PC-3 (cell line): ENCODE results near the gene LIF. TPM values are rescaled to one million over a fixed set of nuclear protein-coding genes. Genes with fewer than 3 reads are reported as not detected.

Source experiments
- ATAC-seq: fragments of 200-7000 bp; cut with Tn5 transposase; 2 replicates; pipeline ENCODE4 v1.9.1; 2020; ENCODE audit warnings: mild to moderate bottlenecking, moderate library complexity
- BruUV-seq: library from RNA; stranded (reverse); fragments of 400-500 nt; replicated peaks from 2 replicates; lab custom pipeline; 2021; lab: Mats Ljungman, UMichigan
- CTCF ChIA-PET: fragments of 300-600 bp; sonication (Branson Sonifier 250); formaldehyde crosslinking; loops from one replicate; lab custom pipeline; 2022; ENCODE audit warnings: antibody characterized with exemption; lab: Charles Lee
- POLR2A ChIA-PET: fragments of 300-600 bp; sonication (Branson Sonifier 250); formaldehyde crosslinking; loops from one replicate; lab custom pipeline; 2022; ENCODE audit warnings: antibody characterized with exemption; ENCODE audit not compliant: unreplicated experiment; lab: Charles Lee
- DNase-seq: peaks from one replicate; pipeline ENCODE4 v3.0.0-alpha.2; 2015
- H2AFZ ChIP-seq: fragments of 300-600 bp; sonication (generic); 2 replicates; pipeline ENCODE4 v1.6.0; 2016; ENCODE audit warnings: antibody characterized with exemption, low read length
- H3F3A ChIP-seq: fragments of 300-600 bp; sonication (generic); one replicate; pipeline ENCODE4 v1.6.0; 2017; ENCODE audit warnings: antibody characterized with exemption, low read length, control low read depth, mild to moderate bottlenecking; ENCODE audit not compliant: unreplicated experiment
- H3K27ac ChIP-seq: fragments of 300-600 bp; sonication (generic); 2 replicates; pipeline ENCODE4 v1.5.1; 2016; ENCODE audit warnings: mild to moderate bottlenecking, low read length
- H3K27me3 ChIP-seq: fragments of 300-600 bp; sonication (generic); 2 replicates; pipeline ENCODE4 v1.6.1; 2016; ENCODE audit warnings: low read length, mixed read lengths
- H3K36me3 ChIP-seq: fragments of 300-600 bp; sonication (generic); 2 replicates; pipeline ENCODE4 v1.6.1; 2016; ENCODE audit warnings: low read depth, mixed run types, low read length, mixed read lengths
- H3K4me1 ChIP-seq: fragments of 300-600 bp; sonication (generic); 2 replicates; pipeline ENCODE4 v1.5.1; 2016; ENCODE audit warnings: low read length; ENCODE audit not compliant: insufficient read depth
- H3K4me2 ChIP-seq: fragments of 300-600 bp; sonication (generic); 2 replicates; pipeline ENCODE4 v1.6.0; 2016; ENCODE audit warnings: low read length
- H3K4me3 ChIP-seq: fragments of 300-600 bp; sonication (generic); 2 replicates; pipeline ENCODE4 v1.5.1; 2016; ENCODE audit warnings: mild to moderate bottlenecking, low read length, mixed read lengths
- H3K79me2 ChIP-seq: fragments of 300-600 bp; sonication (generic); 2 replicates; pipeline ENCODE4 v1.6.1; 2017; ENCODE audit warnings: low read length, mixed read lengths
- H3K9ac ChIP-seq: fragments of 300-600 bp; sonication (generic); 2 replicates; pipeline ENCODE4 v1.6.0; 2016; ENCODE audit warnings: mild to moderate bottlenecking, low read length
- H3K9me2 ChIP-seq: fragments of 300-600 bp; sonication (generic); replicated peaks from 2 replicates; pipeline ENCODE4 v1.6.1; 2016; ENCODE audit warnings: mixed run types, low read length, mixed read lengths
- H3K9me3 ChIP-seq: fragments of 300-600 bp; sonication (generic); 2 replicates; pipeline ENCODE4 v1.6.1; 2016; ENCODE audit warnings: low read length, mixed read lengths
- H4K20me1 ChIP-seq: fragments of 300-600 bp; sonication (generic); 2 replicates; pipeline ENCODE4 v1.6.1; 2016; ENCODE audit warnings: low read length, mixed read lengths
- EZH2 ChIP-seq: fragments of 300-600 bp; sonication (generic); IDR thresholded peaks from one replicate; pipeline ENCODE4 v1.6.1; 2017; ENCODE audit warnings: antibody characterized with exemption, mild to moderate bottlenecking, low read length; ENCODE audit not compliant: unreplicated experiment
- EZH2phosphoT487 ChIP-seq: fragments of 300-600 bp; sonication (generic); IDR thresholded peaks from 2 replicates; pipeline ENCODE4 v1.6.1; 2018; ENCODE audit warnings: mild to moderate bottlenecking, antibody characterized with exemption, low read length, borderline replicate concordance
- intact Hi-C: fragments of 100-400 bp; cut with micrococcal nuclease; formaldehyde crosslinking; loops from 2 replicates; pipeline ENCODE4 v1.9.0; 2023
- total RNA-seq: library from RNA; depleted of rRNA; stranded (reverse); fragments of >200 nt; gene quantifications from 2 replicates; pipeline ENCODE4 v1.2.3, GENCODE V29; 2014
- TF ChIP-seq, protein P1 (sequence below): fragments of 300-600 bp; sonication (generic); conservative IDR thresholded peaks from 2 replicates; pipeline ENCODE4 v1.5.1; 2017; ENCODE audit warnings: antibody characterized with exemption, low read depth, mild to moderate bottlenecking, low read length

LIF gene
- total RNA-seq, 1 experiment from 2014 or later = 64.1 TPM

GRCh38 chr22:30270832-30271231 lies 24.3 kb upstream of the LIF start:
- ATAC-seq (no peak), DNase-seq (no peak)
- H3K4me3 ChIP-seq = no peak overlapping the region
- no peak overlapping the region for H3K4me2 ChIP-seq
- no peaks in the 10 kb centered on the region for H3K27me3 ChIP-seq
- no peaks in the 10 kb centered on the region for H3K9me2 ChIP-seq
- H3K9ac ChIP-seq = no peak overlapping the region
- no TSS peak for BruUV-seq
- CTCF ChIA-PET = no interaction called here
- TF ChIP-seq, protein P1, sequence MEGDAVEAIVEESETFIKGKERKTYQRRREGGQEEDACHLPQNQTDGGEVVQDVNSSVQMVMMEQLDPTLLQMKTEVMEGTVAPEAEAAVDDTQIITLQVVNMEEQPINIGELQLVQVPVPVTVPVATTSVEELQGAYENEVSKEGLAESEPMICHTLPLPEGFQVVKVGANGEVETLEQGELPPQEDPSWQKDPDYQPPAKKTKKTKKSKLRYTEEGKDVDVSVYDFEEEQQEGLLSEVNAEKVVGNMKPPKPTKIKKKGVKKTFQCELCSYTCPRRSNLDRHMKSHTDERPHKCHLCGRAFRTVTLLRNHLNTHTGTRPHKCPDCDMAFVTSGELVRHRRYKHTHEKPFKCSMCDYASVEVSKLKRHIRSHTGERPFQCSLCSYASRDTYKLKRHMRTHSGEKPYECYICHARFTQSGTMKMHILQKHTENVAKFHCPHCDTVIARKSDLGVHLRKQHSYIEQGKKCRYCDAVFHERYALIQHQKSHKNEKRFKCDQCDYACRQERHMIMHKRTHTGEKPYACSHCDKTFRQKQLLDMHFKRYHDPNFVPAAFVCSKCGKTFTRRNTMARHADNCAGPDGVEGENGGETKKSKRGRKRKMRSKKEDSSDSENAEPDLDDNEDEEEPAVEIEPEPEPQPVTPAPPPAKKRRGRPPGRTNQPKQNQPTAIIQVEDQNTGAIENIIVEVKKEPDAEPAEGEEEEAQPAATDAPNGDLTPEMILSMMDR = no peak
- TF ChIP-seq EZH2phosphoT487 = no peak
- no peak for TF ChIP-seq EZH2
- no peak overlapping the region for H3K27ac ChIP-seq
- H2AFZ ChIP-seq = no peak overlapping the region
- H3K4me1 ChIP-seq = no peaks in the 10 kb centered on the region
- no peaks in the 10 kb centered on the region for H4K20me1 ChIP-seq
- H3K9me3 ChIP-seq = no peaks in the 10 kb centered on the region
- POLR2A ChIA-PET = no interaction called here
- no peaks in the 10 kb centered on the region for H3K79me2 ChIP-seq
- no peaks in the 10 kb centered on the region for H3F3A ChIP-seq
- no peaks in the 10 kb centered on the region for H3K36me3 ChIP-seq
- intact Hi-C loops = no loop called here

- Histone ChIP-seq H3K27ac (no peak overlapping the region), H3K9me3 (no peaks in the 10 kb centered on the region), H3K79me2 (no peaks in the 10 kb centered on the region), H3K4me2 (no peak overlapping the region), H3K4me1 (peaks cover 1% of the 10 kb centered on the region; the same call in 1 of the 2 replicates), H4K20me1 (no peaks in the 10 kb centered on the region), H3K9ac (no peak overlapping the region), H3K9me2 (no peaks in the 10 kb centered on the region), H3K36me3 (no peaks in the 10 kb centered on the region), H2AFZ (no peak overlapping the region), H3K27me3 (no peaks in the 10 kb centered on the region), H3K4me3 (no peak overlapping the region), H3F3A (no peaks in the 10 kb centered on the region)
- no peak for DNase-seq
- TF ChIP-seq EZH2 = no peak
- TF ChIP-seq EZH2phosphoT487 = no peak
- TF ChIP-seq, protein P1 = no peak
- intact Hi-C loops = no loop called here
- ChIA-PET CTCF (no interaction called here), POLR2A (no interaction called here)
- BruUV-seq = no TSS peak
- ATAC-seq = no peak
These were observed 21.8 kb upstream of the LIF start for GRCh38 chr22:30268331-30268730.

- H4K20me1 ChIP-seq = no peaks in the 10 kb centered on the region
- no peak overlapping the region for H2AFZ ChIP-seq
- no peaks in the 10 kb centered on the region for H3K9me2 ChIP-seq
- intact Hi-C loops = no loop called here
- DNase-seq (no peak), ATAC-seq (no peak)
- ChIA-PET CTCF (no interaction called here), POLR2A (no interaction called here)
- H3K27me3 ChIP-seq = no peaks in the 10 kb centered on the region
- no peak overlapping the region for H3K9ac ChIP-seq
- H3F3A ChIP-seq = no peaks in the 10 kb centered on the region
- no peak overlapping the region for H3K27ac ChIP-seq
- no TSS peak for BruUV-seq
- H3K4me1 ChIP-seq = peaks cover 5% of the 10 kb centered on the region; the same call in 1 of the 2 replicates
- no peak overlapping the region for H3K4me2 ChIP-seq
- no peak overlapping the region for H3K4me3 ChIP-seq
- no peaks in the 10 kb centered on the region for H3K9me3 ChIP-seq
- H3K79me2 ChIP-seq = no peaks in the 10 kb centered on the region
- no peaks in the 10 kb centered on the region for H3K36me3 ChIP-seq
- TF ChIP-seq EZH2phosphoT487 (no peak), EZH2 (no peak)
- TF ChIP-seq, protein P1 = no peak
These were observed 21.1 kb upstream of the LIF start for GRCh38 chr22:30267382-30268302.
